ENCODE measurements around the gene HERPUD1. TPM values are rescaled to one million over a fixed set of nuclear protein-coding genes. Genes with fewer than 3 reads are reported as not detected.
A peak's percentile ranks its signal among the peaks of the same experiment; 100 is the strongest.

Gene HERPUD1
- total and polyA plus RNA-seq, 2 donors from 2014 or later: 209 to 234 TPM

DNA sequence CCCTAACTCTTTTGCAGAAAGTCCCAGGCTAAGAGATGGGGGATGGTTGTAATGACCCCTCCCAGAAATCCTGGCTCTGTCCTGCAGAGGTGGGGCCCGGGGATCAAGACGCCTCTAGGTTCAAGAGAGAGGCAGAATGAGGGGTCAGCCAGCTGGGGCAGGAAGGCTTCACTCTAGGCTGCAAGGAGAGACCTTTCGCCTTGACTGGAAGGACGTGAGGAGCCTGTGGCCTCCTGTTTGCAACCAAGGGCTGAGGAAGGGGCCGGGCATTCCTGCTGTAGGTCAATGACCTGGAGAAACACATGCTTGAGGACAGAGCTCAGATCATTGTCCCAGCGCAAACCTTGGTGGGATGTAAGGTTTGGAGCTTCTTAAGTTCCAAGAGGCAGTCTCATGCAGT lies 21.1 kb downstream of the HERPUD1 start:
- H3K36me3 ChIP-seq (ENCODE audit: control insufficient read depth in 2 of 3, insufficient read depth in 3 of 3, low read length in 3 of 3): no peaks in the 10 kb centered on the region
- TF ChIP-seq, protein P1, sequence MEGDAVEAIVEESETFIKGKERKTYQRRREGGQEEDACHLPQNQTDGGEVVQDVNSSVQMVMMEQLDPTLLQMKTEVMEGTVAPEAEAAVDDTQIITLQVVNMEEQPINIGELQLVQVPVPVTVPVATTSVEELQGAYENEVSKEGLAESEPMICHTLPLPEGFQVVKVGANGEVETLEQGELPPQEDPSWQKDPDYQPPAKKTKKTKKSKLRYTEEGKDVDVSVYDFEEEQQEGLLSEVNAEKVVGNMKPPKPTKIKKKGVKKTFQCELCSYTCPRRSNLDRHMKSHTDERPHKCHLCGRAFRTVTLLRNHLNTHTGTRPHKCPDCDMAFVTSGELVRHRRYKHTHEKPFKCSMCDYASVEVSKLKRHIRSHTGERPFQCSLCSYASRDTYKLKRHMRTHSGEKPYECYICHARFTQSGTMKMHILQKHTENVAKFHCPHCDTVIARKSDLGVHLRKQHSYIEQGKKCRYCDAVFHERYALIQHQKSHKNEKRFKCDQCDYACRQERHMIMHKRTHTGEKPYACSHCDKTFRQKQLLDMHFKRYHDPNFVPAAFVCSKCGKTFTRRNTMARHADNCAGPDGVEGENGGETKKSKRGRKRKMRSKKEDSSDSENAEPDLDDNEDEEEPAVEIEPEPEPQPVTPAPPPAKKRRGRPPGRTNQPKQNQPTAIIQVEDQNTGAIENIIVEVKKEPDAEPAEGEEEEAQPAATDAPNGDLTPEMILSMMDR (IDR thresholded peaks at IDR 0.05; ENCODE audit: borderline replicate concordance, extremely low read depth, insufficient read depth): no peak
- FAIRE-seq (no peak), DNase-seq (no peak)
- H3K4me3 ChIP-seq (ENCODE audit: low read length in 3 of 3): no peak overlapping the region
- no peaks in the 10 kb centered on the region for H3K27me3 ChIP-seq (ENCODE audit: control insufficient read depth, insufficient read depth, low read length)
- H3K4me1 ChIP-seq (ENCODE audit: control insufficient read depth in 2 of 3, insufficient read depth in 2 of 3, low read depth in 1 of 3, low read length in 3 of 3): peaks cover 0 to 4% (median 0%) of the 10 kb centered on the region in 3 donors
- no peak overlapping the region for H3K9ac ChIP-seq (ENCODE audit: low read length in 3 of 3)
- intact Hi-C loops (cut with DNase I): no loop called here
- H3K27ac ChIP-seq (ENCODE audit: low read depth in 2 of 2, low read length in 2 of 2): no peak overlapping the region
- no peaks in the 10 kb centered on the region for H3K9me3 ChIP-seq (ENCODE audit: control insufficient read depth in 2 of 3, insufficient read depth in 1 of 3, low read length in 3 of 3)

DNA sequence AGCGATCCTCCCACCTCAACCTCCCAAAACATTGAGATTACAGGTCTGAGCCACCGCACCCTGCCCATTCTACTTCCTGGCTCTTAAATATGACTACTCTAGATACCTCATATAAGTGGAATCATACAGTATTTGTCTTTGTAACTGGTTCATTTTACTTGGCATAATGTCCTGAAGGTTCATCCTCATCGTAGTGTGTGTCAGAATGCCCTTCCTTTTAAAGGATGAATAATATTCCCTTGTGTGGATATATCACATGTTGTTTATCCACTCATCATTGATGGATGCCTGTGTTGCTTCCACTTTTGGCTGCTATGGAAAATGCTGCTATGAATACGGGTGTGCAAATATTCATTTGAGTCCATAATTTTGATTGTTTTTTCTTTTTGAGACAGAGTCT lies 24.1 kb downstream of the HERPUD1 start:
- Histone ChIP-seq H3K36me3 (ENCODE audit: control insufficient read depth in 2 of 3, insufficient read depth in 3 of 3, low read length in 3 of 3) (no peaks in the 10 kb centered on the region), H3K9me3 (ENCODE audit: control insufficient read depth in 2 of 3, insufficient read depth in 1 of 3, low read length in 3 of 3) (no peaks in the 10 kb centered on the region), H3K9ac (ENCODE audit: low read length in 3 of 3) (no peak overlapping the region), H3K4me1 (ENCODE audit: control insufficient read depth in 2 of 3, insufficient read depth in 2 of 3, low read depth in 1 of 3, low read length in 3 of 3) (peaks cover 0 to 2% (median 0%) of the 10 kb centered on the region in 3 donors), H3K27ac (ENCODE audit: low read depth in 2 of 2, low read length in 2 of 2) (no peak overlapping the region), H3K27me3 (ENCODE audit: control insufficient read depth, insufficient read depth, low read length) (no peaks in the 10 kb centered on the region), H3K4me3 (ENCODE audit: low read length in 3 of 3) (no peak overlapping the region)
- no peak for FAIRE-seq
- DNase-seq: no peak
- intact Hi-C loops (cut with DNase I): no loop called here
- TF ChIP-seq, protein P1 (IDR thresholded peaks at IDR 0.05; ENCODE audit: borderline replicate concordance, extremely low read depth, insufficient read depth): no peak

DNA sequence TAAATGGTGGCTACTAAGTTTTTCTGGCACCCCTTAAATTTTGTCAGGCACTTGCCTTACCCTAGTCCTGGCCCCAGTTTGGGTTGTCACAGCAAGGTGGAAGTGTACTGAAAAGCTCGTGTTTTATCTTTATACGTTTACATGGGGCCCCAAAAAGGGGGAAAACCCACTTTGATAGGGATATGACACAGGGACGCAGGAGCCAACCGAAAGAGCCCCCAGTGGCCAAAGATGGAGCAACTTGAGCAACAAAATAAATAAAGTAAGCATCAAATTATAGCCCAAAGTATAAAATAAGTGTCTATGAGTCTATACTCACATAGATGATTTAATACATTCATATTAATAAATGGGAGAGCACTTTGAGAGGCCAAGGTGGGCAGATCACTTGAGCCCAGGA lies 24.8 kb downstream of the HERPUD1 start:
- H3K36me3 ChIP-seq (ENCODE audit: control insufficient read depth in 2 of 3, insufficient read depth in 3 of 3, low read length in 3 of 3): no peaks in the 10 kb centered on the region
- no peak for DNase-seq
- H3K4me1 ChIP-seq (ENCODE audit: control insufficient read depth in 2 of 3, insufficient read depth in 2 of 3, low read depth in 1 of 3, low read length in 3 of 3): peaks cover 0 to under 1% (median 0%) of the 10 kb centered on the region in 3 donors
- H3K9ac ChIP-seq (ENCODE audit: low read length in 3 of 3): no peak overlapping the region
- intact Hi-C loops (cut with DNase I): no loop called here
- FAIRE-seq: no peak
- no peak overlapping the region for H3K27ac ChIP-seq (ENCODE audit: low read depth in 2 of 2, low read length in 2 of 2)
- no peak overlapping the region for H3K4me3 ChIP-seq (ENCODE audit: low read length in 3 of 3)
- H3K27me3 ChIP-seq (ENCODE audit: control insufficient read depth, insufficient read depth, low read length): no peaks in the 10 kb centered on the region
- H3K9me3 ChIP-seq (ENCODE audit: control insufficient read depth in 2 of 3, insufficient read depth in 1 of 3, low read length in 3 of 3): no peaks in the 10 kb centered on the region
- TF ChIP-seq, protein P1 (IDR thresholded peaks at IDR 0.05; ENCODE audit: borderline replicate concordance, extremely low read depth, insufficient read depth): no peak

DNA sequence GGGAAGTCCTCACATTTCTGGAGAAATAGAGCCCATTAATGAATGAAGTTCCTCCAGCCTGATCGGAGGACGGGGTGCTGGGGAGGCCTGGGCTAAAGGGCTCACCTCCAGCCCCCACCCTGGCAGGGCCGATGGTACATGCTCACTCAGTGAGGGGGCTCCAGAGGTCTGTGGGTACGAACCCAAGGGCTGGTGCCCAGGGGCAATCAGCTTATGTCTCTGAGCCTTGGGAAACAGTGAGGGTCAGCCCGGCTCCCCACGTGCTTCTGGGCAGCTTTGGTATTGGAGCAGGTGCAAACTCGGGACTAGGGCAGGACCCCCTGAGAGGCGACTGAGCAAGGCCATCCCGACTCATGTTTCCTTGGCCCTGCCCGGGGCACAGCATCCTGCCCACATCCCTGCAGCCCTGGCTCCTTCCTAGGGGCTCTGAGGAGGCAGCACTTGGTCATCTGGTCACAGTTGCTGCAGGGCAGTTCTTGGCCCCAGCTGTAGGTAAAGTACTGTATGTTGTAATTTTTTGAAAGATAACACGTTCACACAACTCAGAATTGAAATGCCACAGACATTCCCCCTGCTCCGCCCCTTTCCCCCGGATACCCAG lies 28.8 kb downstream of the HERPUD1 start:
- Histone ChIP-seq H3K4me1 (ENCODE audit: control insufficient read depth in 2 of 3, insufficient read depth in 2 of 3, low read depth in 1 of 3, low read length in 3 of 3) (peaks cover 0 to 14% (median 7%) of the 10 kb centered on the region in 3 donors), H3K36me3 (ENCODE audit: control insufficient read depth in 2 of 3, insufficient read depth in 3 of 3, low read length in 3 of 3) (no peaks in the 10 kb centered on the region), H3K27me3 (ENCODE audit: control insufficient read depth, insufficient read depth, low read length) (no peaks in the 10 kb centered on the region), H3K27ac (ENCODE audit: low read depth in 2 of 2, low read length in 2 of 2) (no peak overlapping the region), H3K9ac (ENCODE audit: low read length in 3 of 3) (no peak overlapping the region), H3K9me3 (ENCODE audit: control insufficient read depth in 2 of 3, insufficient read depth in 1 of 3, low read length in 3 of 3) (no peaks in the 10 kb centered on the region), H3K4me3 (ENCODE audit: low read length in 3 of 3) (no peak overlapping the region)
- TF ChIP-seq, protein P1 (IDR thresholded peaks at IDR 0.05; ENCODE audit: borderline replicate concordance, extremely low read depth, insufficient read depth): no peak
- DNase-seq (peak in 1 of 5 donors; percentile 66), FAIRE-seq (no peak)
- intact Hi-C loops (cut with DNase I): no loop called here

Data from kidney (tissue), 14 donors.